ENCODE results near the gene CFTR.

DNA sequence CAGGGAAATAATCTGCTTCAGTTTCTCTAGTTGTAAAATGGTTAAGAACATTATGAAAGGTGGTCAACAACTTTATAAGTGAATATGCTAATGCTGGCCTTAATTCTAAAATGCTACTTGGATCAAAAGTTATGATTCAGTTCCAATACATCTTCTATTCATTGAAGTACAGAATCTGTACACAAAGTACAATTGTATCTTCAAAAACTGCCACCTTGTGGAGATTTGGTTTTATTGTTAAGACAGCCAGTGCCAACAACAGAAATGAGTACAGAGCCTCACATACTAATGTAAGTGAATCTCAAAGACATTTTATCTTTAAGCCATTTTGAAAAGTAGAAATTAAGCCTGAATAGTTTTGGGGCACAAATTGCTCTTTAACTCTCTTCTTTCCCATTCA, 194.0 kb downstream of the CFTR start:
- TF ChIP-seq, protein P1, sequence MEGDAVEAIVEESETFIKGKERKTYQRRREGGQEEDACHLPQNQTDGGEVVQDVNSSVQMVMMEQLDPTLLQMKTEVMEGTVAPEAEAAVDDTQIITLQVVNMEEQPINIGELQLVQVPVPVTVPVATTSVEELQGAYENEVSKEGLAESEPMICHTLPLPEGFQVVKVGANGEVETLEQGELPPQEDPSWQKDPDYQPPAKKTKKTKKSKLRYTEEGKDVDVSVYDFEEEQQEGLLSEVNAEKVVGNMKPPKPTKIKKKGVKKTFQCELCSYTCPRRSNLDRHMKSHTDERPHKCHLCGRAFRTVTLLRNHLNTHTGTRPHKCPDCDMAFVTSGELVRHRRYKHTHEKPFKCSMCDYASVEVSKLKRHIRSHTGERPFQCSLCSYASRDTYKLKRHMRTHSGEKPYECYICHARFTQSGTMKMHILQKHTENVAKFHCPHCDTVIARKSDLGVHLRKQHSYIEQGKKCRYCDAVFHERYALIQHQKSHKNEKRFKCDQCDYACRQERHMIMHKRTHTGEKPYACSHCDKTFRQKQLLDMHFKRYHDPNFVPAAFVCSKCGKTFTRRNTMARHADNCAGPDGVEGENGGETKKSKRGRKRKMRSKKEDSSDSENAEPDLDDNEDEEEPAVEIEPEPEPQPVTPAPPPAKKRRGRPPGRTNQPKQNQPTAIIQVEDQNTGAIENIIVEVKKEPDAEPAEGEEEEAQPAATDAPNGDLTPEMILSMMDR (IDR thresholded peaks at IDR 0.05): no peak
- TF ChIP-seq FOXK1 (CRISPR knock-in tag; IDR thresholded peaks at IDR 0.05): no peak
- no peak for TF ChIP-seq ELF4 (CRISPR knock-in tag; IDR thresholded peaks at IDR 0.05; ENCODE audit: low read depth)
- TF ChIP-seq TCF7 (CRISPR knock-in tag; IDR thresholded peaks at IDR 0.05; ENCODE audit: low read depth): no peak
- no peak for TF ChIP-seq MXD4 (CRISPR knock-in tag; IDR thresholded peaks at IDR 0.05; ENCODE audit: borderline replicate concordance)
- TF ChIP-seq, protein P2, sequence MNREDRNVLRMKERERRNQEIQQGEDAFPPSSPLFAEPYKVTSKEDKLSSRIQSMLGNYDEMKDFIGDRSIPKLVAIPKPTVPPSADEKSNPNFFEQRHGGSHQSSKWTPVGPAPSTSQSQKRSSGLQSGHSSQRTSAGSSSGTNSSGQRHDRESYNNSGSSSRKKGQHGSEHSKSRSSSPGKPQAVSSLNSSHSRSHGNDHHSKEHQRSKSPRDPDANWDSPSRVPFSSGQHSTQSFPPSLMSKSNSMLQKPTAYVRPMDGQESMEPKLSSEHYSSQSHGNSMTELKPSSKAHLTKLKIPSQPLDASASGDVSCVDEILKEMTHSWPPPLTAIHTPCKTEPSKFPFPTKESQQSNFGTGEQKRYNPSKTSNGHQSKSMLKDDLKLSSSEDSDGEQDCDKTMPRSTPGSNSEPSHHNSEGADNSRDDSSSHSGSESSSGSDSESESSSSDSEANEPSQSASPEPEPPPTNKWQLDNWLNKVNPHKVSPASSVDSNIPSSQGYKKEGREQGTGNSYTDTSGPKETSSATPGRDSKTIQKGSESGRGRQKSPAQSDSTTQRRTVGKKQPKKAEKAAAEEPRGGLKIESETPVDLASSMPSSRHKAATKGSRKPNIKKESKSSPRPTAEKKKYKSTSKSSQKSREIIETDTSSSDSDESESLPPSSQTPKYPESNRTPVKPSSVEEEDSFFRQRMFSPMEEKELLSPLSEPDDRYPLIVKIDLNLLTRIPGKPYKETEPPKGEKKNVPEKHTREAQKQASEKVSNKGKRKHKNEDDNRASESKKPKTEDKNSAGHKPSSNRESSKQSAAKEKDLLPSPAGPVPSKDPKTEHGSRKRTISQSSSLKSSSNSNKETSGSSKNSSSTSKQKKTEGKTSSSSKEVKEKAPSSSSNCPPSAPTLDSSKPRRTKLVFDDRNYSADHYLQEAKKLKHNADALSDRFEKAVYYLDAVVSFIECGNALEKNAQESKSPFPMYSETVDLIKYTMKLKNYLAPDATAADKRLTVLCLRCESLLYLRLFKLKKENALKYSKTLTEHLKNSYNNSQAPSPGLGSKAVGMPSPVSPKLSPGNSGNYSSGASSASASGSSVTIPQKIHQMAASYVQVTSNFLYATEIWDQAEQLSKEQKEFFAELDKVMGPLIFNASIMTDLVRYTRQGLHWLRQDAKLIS (CRISPR knock-in tag; IDR thresholded peaks at IDR 0.05; ENCODE audit: borderline replicate concordance): no peak
- no peak for TF ChIP-seq RELA (CRISPR knock-in tag; IDR thresholded peaks at IDR 0.05; ENCODE audit: borderline replicate concordance)
- TF ChIP-seq FOXJ3 (CRISPR knock-in tag; IDR thresholded peaks at IDR 0.05; ENCODE audit: borderline replicate concordance): no peak
- no peak for TF ChIP-seq ESRRA (CRISPR knock-in tag; IDR thresholded peaks at IDR 0.05; ENCODE audit: borderline replicate concordance)
- TF ChIP-seq ZNF121 (CRISPR knock-in tag; IDR thresholded peaks at IDR 0.05): no peak
- no peak for TF ChIP-seq ZMAT4 (CRISPR knock-in tag; IDR thresholded peaks at IDR 0.05)
